Measurements from ENCODE around the gene PEPD.

The PEPD gene

GRCh38 chr19:33559996-33560395 is 38.4 kb upstream of the PEPD start:
- Histone ChIP-seq H3K4me3 (ENCODE audit: low read length, poor library complexity, severe bottlenecking) (no peak overlapping the region), H3K36me3 (ENCODE audit: insufficient read depth, low read length) (no peaks in the 10 kb centered on the region), H4K20me1 (ENCODE audit: insufficient read depth, low read length, poor library complexity, severe bottlenecking) (no peaks in the 10 kb centered on the region), H2AFZ (ENCODE audit: low read length) (no peak overlapping the region), H3K4me2 (ENCODE audit: low read depth, low read length, poor library complexity, severe bottlenecking) (no peak overlapping the region), H3F3A (ENCODE audit: low read depth) (no peaks in the 10 kb centered on the region), H3K27me3 (ENCODE audit: insufficient read depth, low read length, poor library complexity, severe bottlenecking) (no peaks in the 10 kb centered on the region), H3K9me2 (replicated peaks; ENCODE audit: low read depth, low read length) (no peaks in the 10 kb centered on the region), H3K9me3 (ENCODE audit: insufficient read depth, low read depth, low read length) (no peaks in the 10 kb centered on the region), H3K79me2 (ENCODE audit: insufficient read depth, low read length) (no peaks in the 10 kb centered on the region), H3K4me1 (ENCODE audit: insufficient read depth, low read length, poor library complexity, severe bottlenecking) (no peaks in the 10 kb centered on the region), H3K9ac (ENCODE audit: low read depth, low read length, poor library complexity, severe bottlenecking) (no peak overlapping the region)
- no peak for TF ChIP-seq EZH2phosphoT487 (IDR thresholded peaks at IDR 0.05; ENCODE audit: borderline replicate concordance)
- TF ChIP-seq CTCF (conservative IDR thresholded peaks at IDR 0.05; ENCODE audit: low read length) = no peak

GRCh38 chr19:33558856-33559255 is 37.3 kb upstream of the PEPD start:
- Histone ChIP-seq H3K9me3 (ENCODE audit: insufficient read depth, low read depth, low read length) (no peaks in the 10 kb centered on the region), H2AFZ (ENCODE audit: low read length) (no peak overlapping the region), H3K79me2 (ENCODE audit: insufficient read depth, low read length) (no peaks in the 10 kb centered on the region), H3K36me3 (ENCODE audit: insufficient read depth, low read length) (no peaks in the 10 kb centered on the region), H3K9ac (ENCODE audit: low read depth, low read length, poor library complexity, severe bottlenecking) (no peak overlapping the region), H4K20me1 (ENCODE audit: insufficient read depth, low read length, poor library complexity, severe bottlenecking) (no peaks in the 10 kb centered on the region), H3K9me2 (replicated peaks; ENCODE audit: low read depth, low read length) (no peaks in the 10 kb centered on the region), H3K4me2 (ENCODE audit: low read depth, low read length, poor library complexity, severe bottlenecking) (no peak overlapping the region), H3K27me3 (ENCODE audit: insufficient read depth, low read length, poor library complexity, severe bottlenecking) (no peaks in the 10 kb centered on the region), H3K4me3 (ENCODE audit: low read length, poor library complexity, severe bottlenecking) (no peak overlapping the region), H3F3A (ENCODE audit: low read depth) (no peaks in the 10 kb centered on the region), H3K4me1 (ENCODE audit: insufficient read depth, low read length, poor library complexity, severe bottlenecking) (no peaks in the 10 kb centered on the region)
- TF ChIP-seq EZH2phosphoT487 (IDR thresholded peaks at IDR 0.05; ENCODE audit: borderline replicate concordance) = no peak
- TF ChIP-seq CTCF (conservative IDR thresholded peaks at IDR 0.05; ENCODE audit: low read length) = no peak

GRCh38 chr19:33558151-33558550 is 36.6 kb upstream of the PEPD start:
- H3K27me3 ChIP-seq (ENCODE audit: insufficient read depth, low read length, poor library complexity, severe bottlenecking) = no peaks in the 10 kb centered on the region
- H3K36me3 ChIP-seq (ENCODE audit: insufficient read depth, low read length) = no peaks in the 10 kb centered on the region
- H3K4me1 ChIP-seq (ENCODE audit: insufficient read depth, low read length, poor library complexity, severe bottlenecking) = no peaks in the 10 kb centered on the region
- no peaks in the 10 kb centered on the region for H3K9me2 ChIP-seq (replicated peaks; ENCODE audit: low read depth, low read length)
- H3K79me2 ChIP-seq (ENCODE audit: insufficient read depth, low read length) = no peaks in the 10 kb centered on the region
- H3F3A ChIP-seq (ENCODE audit: low read depth) = no peaks in the 10 kb centered on the region
- H2AFZ ChIP-seq (ENCODE audit: low read length) = no peak overlapping the region
- H3K9ac ChIP-seq (ENCODE audit: low read depth, low read length, poor library complexity, severe bottlenecking) = no peak overlapping the region
- H3K4me3 ChIP-seq (ENCODE audit: low read length, poor library complexity, severe bottlenecking) = no peak overlapping the region
- H3K9me3 ChIP-seq (ENCODE audit: insufficient read depth, low read depth, low read length) = no peaks in the 10 kb centered on the region
- no peaks in the 10 kb centered on the region for H4K20me1 ChIP-seq (ENCODE audit: insufficient read depth, low read length, poor library complexity, severe bottlenecking)
- TF ChIP-seq EZH2phosphoT487 (IDR thresholded peaks at IDR 0.05; ENCODE audit: borderline replicate concordance) (no peak), CTCF (conservative IDR thresholded peaks at IDR 0.05; ENCODE audit: low read length) (no peak)
- H3K4me2 ChIP-seq (ENCODE audit: low read depth, low read length, poor library complexity, severe bottlenecking) = no peak overlapping the region
